ENCODE data around the gene SLC38A8. TPM values are rescaled to one million over a fixed set of nuclear protein-coding genes. Genes with fewer than 3 reads are reported as not detected.

The SLC38A8 gene
- total and polyA plus RNA-seq, 2 donors (not counting 1 experiment from before 2014, with no cell fraction given), result not detected

DNA sequence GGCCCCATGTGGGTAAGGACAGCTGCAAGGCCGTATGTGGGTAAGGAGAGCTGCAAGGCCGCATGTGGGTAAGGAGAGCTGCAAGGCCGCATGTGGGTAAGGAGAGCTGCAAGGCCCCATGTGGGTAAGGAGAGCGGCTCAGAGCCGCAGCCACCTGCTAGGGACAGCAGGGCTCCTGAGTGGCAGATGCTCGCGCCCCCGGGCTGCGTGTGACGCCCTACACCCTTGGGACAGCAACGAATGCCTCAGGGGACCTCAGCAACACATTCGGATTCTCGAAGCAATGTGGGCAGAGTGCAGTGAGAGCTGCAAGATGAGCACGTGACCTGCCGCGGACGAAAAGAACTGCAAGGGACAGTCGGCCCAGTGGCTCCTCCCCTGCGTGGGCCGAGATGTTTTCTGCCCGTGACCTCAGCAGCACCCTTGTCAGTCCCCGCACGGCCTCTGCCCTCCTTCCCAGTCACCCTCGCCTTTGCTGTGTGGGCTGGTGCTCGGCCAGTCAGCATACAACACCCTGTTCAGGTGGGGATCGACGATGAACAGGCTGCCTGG lies 9.6 kb upstream of the SLC38A8 start:
- DNase-seq (no peak), ATAC-seq (ENCODE audit: low read depth) (no peak)
- H3K4me3 ChIP-seq (ENCODE audit: control extremely low read depth in 1 of 5, extremely low read depth in 1 of 5, insufficient read depth in 1 of 5, low read depth in 2 of 5, low read length in 4 of 5), result no peak overlapping the region
- H3K36me3 ChIP-seq (replicated peaks in 1 of 2; ENCODE audit: control extremely low read depth in 1 of 2, control insufficient read depth in 1 of 2, extremely low read depth in 1 of 2, insufficient read depth in 2 of 2, low read length in 1 of 2), result peaks cover 4 to 70% of the 10 kb centered on the region in 2 experiments
- Mint-ChIP-seq H3K27me3 (no peaks in the 10 kb centered on the region), H3K9me3 (ENCODE audit: insufficient read depth) (no peaks in the 10 kb centered on the region), H3K4me3 (no peak overlapping the region), H3K4me1 (no peaks in the 10 kb centered on the region), H3K27ac (no peak overlapping the region)
- WGBS (ENCODE audit: insufficient coverage), result 94% methylated on average over 25 of the region's 27 CpGs
- POLR2A ChIA-PET, result no interaction called here
- TF ChIP-seq, protein P1, sequence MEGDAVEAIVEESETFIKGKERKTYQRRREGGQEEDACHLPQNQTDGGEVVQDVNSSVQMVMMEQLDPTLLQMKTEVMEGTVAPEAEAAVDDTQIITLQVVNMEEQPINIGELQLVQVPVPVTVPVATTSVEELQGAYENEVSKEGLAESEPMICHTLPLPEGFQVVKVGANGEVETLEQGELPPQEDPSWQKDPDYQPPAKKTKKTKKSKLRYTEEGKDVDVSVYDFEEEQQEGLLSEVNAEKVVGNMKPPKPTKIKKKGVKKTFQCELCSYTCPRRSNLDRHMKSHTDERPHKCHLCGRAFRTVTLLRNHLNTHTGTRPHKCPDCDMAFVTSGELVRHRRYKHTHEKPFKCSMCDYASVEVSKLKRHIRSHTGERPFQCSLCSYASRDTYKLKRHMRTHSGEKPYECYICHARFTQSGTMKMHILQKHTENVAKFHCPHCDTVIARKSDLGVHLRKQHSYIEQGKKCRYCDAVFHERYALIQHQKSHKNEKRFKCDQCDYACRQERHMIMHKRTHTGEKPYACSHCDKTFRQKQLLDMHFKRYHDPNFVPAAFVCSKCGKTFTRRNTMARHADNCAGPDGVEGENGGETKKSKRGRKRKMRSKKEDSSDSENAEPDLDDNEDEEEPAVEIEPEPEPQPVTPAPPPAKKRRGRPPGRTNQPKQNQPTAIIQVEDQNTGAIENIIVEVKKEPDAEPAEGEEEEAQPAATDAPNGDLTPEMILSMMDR (IDR thresholded peaks at IDR 0.05), result no peak
- TF ChIP-seq EZH2 (IDR thresholded peaks at IDR 0.05; ENCODE audit: borderline replicate concordance, insufficient read depth, low read depth, low read length, poor library complexity, severe bottlenecking), result no peak
- intact Hi-C loops (cut with micrococcal nuclease), result no loop called here
- H3K27ac ChIP-seq (ENCODE audit: low read length in 2 of 2), result no peak overlapping the region
- H3K4me1 ChIP-seq (ENCODE audit: control insufficient read depth in 2 of 2, insufficient read depth in 2 of 2, low read length in 2 of 2), result no peaks in the 10 kb centered on the region
- no peak overlapping the region for H3K9ac ChIP-seq (ENCODE audit: low read length)
- no peaks in the 10 kb centered on the region for H3K79me2 ChIP-seq (ENCODE audit: control insufficient read depth, insufficient read depth, low read length)
- no peaks in the 10 kb centered on the region for H3K9me3 ChIP-seq (ENCODE audit: control extremely low read depth in 1 of 3, control insufficient read depth in 2 of 3, insufficient read depth in 1 of 3, low read length in 2 of 3)
- CTCF ChIA-PET, result interaction anchor here (2.2 kb wide), 1 partner anchor 14 kb away, joined by 5 read pairs; no protein-coding TSS in a partner anchor
- no peaks in the 10 kb centered on the region for H3K27me3 ChIP-seq (replicated peaks in 1 of 4; ENCODE audit: control extremely low read depth in 1 of 4, control insufficient read depth in 3 of 4, insufficient read depth in 4 of 4, low read length in 3 of 4)
- H4K20me1 ChIP-seq (ENCODE audit: control insufficient read depth, insufficient read depth, low read length, poor library complexity, severe bottlenecking), result no peaks in the 10 kb centered on the region
- no peak overlapping the region for H3K4me2 ChIP-seq (replicated peaks; ENCODE audit: low read depth, low read length, poor library complexity, severe bottlenecking)
- no peak overlapping the region for H2AFZ ChIP-seq (ENCODE audit: insufficient read depth, low read depth, low read length, poor library complexity, severe bottlenecking)

DNA sequence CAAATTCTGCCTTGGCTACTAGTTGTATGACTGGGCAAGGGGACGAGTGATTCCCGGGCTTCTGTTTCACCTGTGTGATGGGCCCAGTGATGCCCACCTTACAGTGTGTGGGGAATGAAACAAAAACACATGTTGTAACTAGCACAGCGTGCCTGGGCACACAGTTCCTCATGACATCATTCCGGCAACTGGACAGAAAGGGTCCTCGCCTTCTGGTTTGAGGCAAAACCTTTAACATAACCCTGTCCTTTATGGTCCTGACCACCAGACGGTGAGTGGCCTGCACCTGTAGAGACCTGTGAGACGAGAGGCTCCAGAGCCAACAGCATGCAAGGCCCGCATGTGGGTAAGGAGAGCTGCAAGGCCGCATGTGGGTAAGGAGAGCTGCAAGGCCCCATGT lies 7.7 kb upstream of the SLC38A8 start:
- ATAC-seq (ENCODE audit: low read depth) (no peak), DNase-seq (no peak)
- H3K27ac Mint-ChIP-seq, result no peak overlapping the region
- H3K4me3 ChIP-seq (ENCODE audit: control extremely low read depth in 1 of 5, extremely low read depth in 1 of 5, insufficient read depth in 1 of 5, low read depth in 2 of 5, low read length in 4 of 5), result no peak overlapping the region
- H3K4me2 ChIP-seq (replicated peaks; ENCODE audit: low read depth, low read length, poor library complexity, severe bottlenecking), result no peak overlapping the region
- H3K27me3 ChIP-seq (replicated peaks in 1 of 4; ENCODE audit: control extremely low read depth in 1 of 4, control insufficient read depth in 3 of 4, insufficient read depth in 4 of 4, low read length in 3 of 4), result no peaks in the 10 kb centered on the region
- no peaks in the 10 kb centered on the region for H4K20me1 ChIP-seq (ENCODE audit: control insufficient read depth, insufficient read depth, low read length, poor library complexity, severe bottlenecking)
- CTCF ChIA-PET, result no interaction called here
- H3K27ac ChIP-seq (ENCODE audit: low read length in 2 of 2), result no peak overlapping the region
- no peaks in the 10 kb centered on the region for H3K79me2 ChIP-seq (ENCODE audit: control insufficient read depth, insufficient read depth, low read length)
- H3K27me3 Mint-ChIP-seq, result no peaks in the 10 kb centered on the region
- WGBS (ENCODE audit: insufficient coverage), result 96% methylated on average over 8 of the region's 9 CpGs
- peaks cover 4 to 53% of the 10 kb centered on the region in 2 experiments for H3K36me3 ChIP-seq (replicated peaks in 1 of 2; ENCODE audit: control extremely low read depth in 1 of 2, control insufficient read depth in 1 of 2, extremely low read depth in 1 of 2, insufficient read depth in 2 of 2, low read length in 1 of 2)
- intact Hi-C loops (cut with micrococcal nuclease), result no loop called here
- H3K9ac ChIP-seq (ENCODE audit: low read length), result no peak overlapping the region
- no peaks in the 10 kb centered on the region for H3K9me3 Mint-ChIP-seq (ENCODE audit: insufficient read depth)
- H3K4me1 ChIP-seq (ENCODE audit: control insufficient read depth in 2 of 2, insufficient read depth in 2 of 2, low read length in 2 of 2), result no peaks in the 10 kb centered on the region
- POLR2A ChIA-PET, result no interaction called here
- H2AFZ ChIP-seq (ENCODE audit: insufficient read depth, low read depth, low read length, poor library complexity, severe bottlenecking), result no peak overlapping the region
- no peaks in the 10 kb centered on the region for H3K4me1 Mint-ChIP-seq
- peaks cover 0 to 2% (median 0%) of the 10 kb centered on the region in 3 donors for H3K9me3 ChIP-seq (ENCODE audit: control extremely low read depth in 1 of 3, control insufficient read depth in 2 of 3, insufficient read depth in 1 of 3, low read length in 2 of 3)
- H3K4me3 Mint-ChIP-seq, result no peak overlapping the region
- TF ChIP-seq EZH2 (IDR thresholded peaks at IDR 0.05; ENCODE audit: borderline replicate concordance, insufficient read depth, low read depth, low read length, poor library complexity, severe bottlenecking), result no peak
- TF ChIP-seq, protein P1 (IDR thresholded peaks at IDR 0.05), result no peak
